ENCODE data around the gene MED23.

The MED23 gene

DNA sequence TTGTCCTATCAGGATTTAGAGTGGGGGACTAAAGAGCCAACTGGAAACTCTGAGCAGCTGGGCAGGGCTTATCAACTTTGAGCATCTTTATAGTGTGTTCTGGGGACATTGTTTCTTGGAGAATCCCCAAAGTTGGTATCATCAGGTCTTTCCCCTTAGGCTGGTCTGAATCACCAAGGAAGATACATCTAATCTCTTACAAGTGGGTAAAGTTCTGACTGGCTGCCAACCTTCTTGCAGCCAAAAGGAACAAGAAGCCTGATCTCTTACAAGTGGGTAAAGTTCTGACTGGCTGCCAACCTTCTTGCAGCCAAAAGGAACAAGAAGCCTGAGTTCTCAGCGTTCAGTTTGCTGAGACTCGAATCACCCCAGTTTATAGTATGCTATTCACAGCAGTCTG lies 1.6 kb upstream of the MED23 start:
- in situ Hi-C loops (cut with HindIII; ENCODE audit: low pct_ligation_motif_present, low sequenced_read_pairs): no loop called here
- H3K27ac ChIP-seq: no peak overlapping the region
- peaks cover 7% of the 10 kb centered on the region for H3K36me3 ChIP-seq (replicated peaks)
- H3K4me3 ChIP-seq (ENCODE audit: low read depth, low read length): no peak overlapping the region
- H3K27me3 ChIP-seq (replicated peaks): no peaks in the 10 kb centered on the region
- DNase-seq: no peak
- TF ChIP-seq, protein P1, sequence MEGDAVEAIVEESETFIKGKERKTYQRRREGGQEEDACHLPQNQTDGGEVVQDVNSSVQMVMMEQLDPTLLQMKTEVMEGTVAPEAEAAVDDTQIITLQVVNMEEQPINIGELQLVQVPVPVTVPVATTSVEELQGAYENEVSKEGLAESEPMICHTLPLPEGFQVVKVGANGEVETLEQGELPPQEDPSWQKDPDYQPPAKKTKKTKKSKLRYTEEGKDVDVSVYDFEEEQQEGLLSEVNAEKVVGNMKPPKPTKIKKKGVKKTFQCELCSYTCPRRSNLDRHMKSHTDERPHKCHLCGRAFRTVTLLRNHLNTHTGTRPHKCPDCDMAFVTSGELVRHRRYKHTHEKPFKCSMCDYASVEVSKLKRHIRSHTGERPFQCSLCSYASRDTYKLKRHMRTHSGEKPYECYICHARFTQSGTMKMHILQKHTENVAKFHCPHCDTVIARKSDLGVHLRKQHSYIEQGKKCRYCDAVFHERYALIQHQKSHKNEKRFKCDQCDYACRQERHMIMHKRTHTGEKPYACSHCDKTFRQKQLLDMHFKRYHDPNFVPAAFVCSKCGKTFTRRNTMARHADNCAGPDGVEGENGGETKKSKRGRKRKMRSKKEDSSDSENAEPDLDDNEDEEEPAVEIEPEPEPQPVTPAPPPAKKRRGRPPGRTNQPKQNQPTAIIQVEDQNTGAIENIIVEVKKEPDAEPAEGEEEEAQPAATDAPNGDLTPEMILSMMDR (IDR thresholded peaks at IDR 0.05; ENCODE audit: low read depth, low read length, missing control alignments): no peak

DNA sequence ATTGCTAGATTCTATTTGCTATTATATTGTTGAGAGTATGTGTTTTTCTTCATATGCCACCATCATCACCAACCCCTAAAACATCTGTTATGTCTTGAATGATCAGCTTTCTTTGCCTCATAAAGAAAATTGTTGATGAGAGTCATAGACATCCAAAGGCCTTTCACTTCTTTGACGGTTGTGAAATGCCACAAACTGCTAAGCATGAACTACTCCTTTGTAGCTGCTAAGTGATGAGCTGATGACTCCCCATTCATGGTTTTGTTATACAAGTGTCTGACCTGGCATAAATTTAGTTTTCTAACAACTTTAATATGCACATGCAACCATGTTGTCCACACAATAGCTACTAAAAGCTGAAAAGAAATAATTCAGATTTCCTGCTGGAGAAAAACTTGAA lies 684 bp upstream of the MED23 start:
- Histone ChIP-seq H3K27me3 (replicated peaks) (no peaks in the 10 kb centered on the region), H3K36me3 (replicated peaks) (peaks cover 14% of the 10 kb centered on the region), H3K27ac (no peak overlapping the region), H3K4me3 (ENCODE audit: low read depth, low read length) (peak overlapping the region; percentile 44)
- TF ChIP-seq, protein P1 (IDR thresholded peaks at IDR 0.05; ENCODE audit: low read depth, low read length, missing control alignments): no peak
- DNase-seq: no peak
- in situ Hi-C loops (cut with HindIII; ENCODE audit: low pct_ligation_motif_present, low sequenced_read_pairs): no loop called here

GRCh38 chr6:131615275-131615674 lies 12.8 kb downstream of the MED23 start:
- H3K27me3 ChIP-seq (replicated peaks): no peaks in the 10 kb centered on the region
- in situ Hi-C loops (cut with HindIII; ENCODE audit: low pct_ligation_motif_present, low sequenced_read_pairs): no loop called here
- no peak for DNase-seq
- no peak overlapping the region for H3K4me3 ChIP-seq (ENCODE audit: low read depth, low read length)
- TF ChIP-seq, protein P1 (IDR thresholded peaks at IDR 0.05; ENCODE audit: low read depth, low read length, missing control alignments): no peak
- H3K36me3 ChIP-seq (replicated peaks): peaks cover 54% of the 10 kb centered on the region
- no peak overlapping the region for H3K27ac ChIP-seq

- Histone ChIP-seq H3K4me3 (ENCODE audit: low read depth, low read length) (no peak overlapping the region), H3K27ac (no peak overlapping the region), H3K27me3 (replicated peaks) (no peaks in the 10 kb centered on the region), H3K36me3 (replicated peaks) (peaks cover 49% of the 10 kb centered on the region)
- DNase-seq: no peak
- TF ChIP-seq, protein P1 (IDR thresholded peaks at IDR 0.05; ENCODE audit: low read depth, low read length, missing control alignments): no peak
- in situ Hi-C loops (cut with HindIII; ENCODE audit: low pct_ligation_motif_present, low sequenced_read_pairs): no loop called here
Measured at GRCh38 chr6:131613296-131613925, 14.6 kb downstream of the MED23 start.

- in situ Hi-C loops (cut with HindIII; ENCODE audit: low pct_ligation_motif_present, low sequenced_read_pairs): no loop called here
- H3K4me3 ChIP-seq (ENCODE audit: low read depth, low read length): no peak overlapping the region
- peak; percentile 90 for DNase-seq
- H3K27me3 ChIP-seq (replicated peaks): no peaks in the 10 kb centered on the region
- TF ChIP-seq, protein P1 (IDR thresholded peaks at IDR 0.05; ENCODE audit: low read depth, low read length, missing control alignments): peak; percentile 18
- H3K36me3 ChIP-seq (replicated peaks): peaks cover 54% of the 10 kb centered on the region
- H3K27ac ChIP-seq: peak overlapping the region; percentile 47
Measured at GRCh38 chr6:131602781-131603312, 25.2 kb downstream of the MED23 start.

DNA sequence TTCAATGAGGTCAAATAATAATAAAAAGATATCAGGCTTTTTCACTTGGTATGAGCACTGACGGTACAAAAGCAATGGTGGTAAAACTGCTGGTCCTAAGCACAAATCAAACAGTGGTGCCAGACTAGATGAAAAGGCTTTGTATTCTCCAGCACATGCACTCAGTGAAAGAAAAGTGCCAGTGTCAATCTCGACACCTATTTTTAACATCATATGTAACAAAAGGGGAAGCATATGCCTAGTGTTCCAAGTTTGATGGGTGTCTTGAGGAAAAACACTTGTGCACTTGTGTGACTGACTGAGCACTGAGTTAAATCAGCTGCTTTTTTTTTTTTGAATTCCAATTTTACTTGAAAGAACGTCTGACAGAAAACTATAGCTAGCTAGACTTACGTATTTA lies 27.3 kb downstream of the MED23 start:
- DNase-seq: no peak
- Histone ChIP-seq H3K27me3 (replicated peaks) (no peaks in the 10 kb centered on the region), H3K27ac (no peak overlapping the region), H3K36me3 (replicated peaks) (peaks cover 53% of the 10 kb centered on the region), H3K4me3 (ENCODE audit: low read depth, low read length) (no peak overlapping the region)
- in situ Hi-C loops (cut with HindIII; ENCODE audit: low pct_ligation_motif_present, low sequenced_read_pairs): no loop called here
- TF ChIP-seq, protein P1 (IDR thresholded peaks at IDR 0.05; ENCODE audit: low read depth, low read length, missing control alignments): no peak
